Vagina (tissue), 2 donors: ENCODE measurements around the gene C1QTNF8. TPM values are rescaled to one million over a fixed set of nuclear protein-coding genes. Genes with fewer than 3 reads are reported as not detected.

Experiments used
- DNase-seq, 2 donors: peaks; one replicate each; pipeline ENCODE4 v3.0.0-alpha.2; 2017; ENCODE audit errors: extremely low spot score in 2 of 2
- H3K27ac ChIP-seq: fragments of 200-600 bp; sonication (generic); one replicate; pipeline ENCODE4 v1.5.1; 2019
- H3K27me3 ChIP-seq: fragments of 200-600 bp; sonication (generic); one replicate; pipeline ENCODE4 v1.5.1; 2019
- H3K36me3 ChIP-seq, 2 donors: fragments of 200-600 bp; sonication (generic); one replicate each; pipeline ENCODE4 v1.5.1; 2017 to 2019
- H3K4me1 ChIP-seq: fragments of 200-600 bp; sonication (generic); one replicate; pipeline ENCODE4 v1.5.1; 2019
- H3K4me3 ChIP-seq, 2 donors: fragments of 200-600 bp; sonication (generic); 1 replicate in 1 of 2; 2 replicates in 1 of 2; pipeline ENCODE4 v1.5.1; 2016 to 2019
- H3K9me3 ChIP-seq: fragments of 200-600 bp; sonication (generic); one replicate; pipeline ENCODE4 v1.5.1; 2019
- POLR2A ChIP-seq, 2 donors: fragments of 450-650 bp; IDR thresholded peaks; one replicate each; pipeline ENCODE4 v1.6.1; 2017; ENCODE audit warnings: antibody characterized with exemption in 2 of 2, mild to moderate bottlenecking in 2 of 2, moderate library complexity in 2 of 2
- POLR2AphosphoS5 ChIP-seq, 2 donors: sonication (generic); formaldehyde crosslinking; IDR thresholded peaks; one replicate each; pipeline ENCODE4 v1.9.0; 2017; ENCODE audit warnings: antibody characterized with exemption in 2 of 2, mild to moderate bottlenecking in 2 of 2, low read depth in 1 of 2; ENCODE audit not compliant: insufficient read depth in 1 of 2
- intact Hi-C: fragments of 100-400 bp; cut with DNase I; formaldehyde crosslinking; loops from one replicate; pipeline ENCODE4 v1.15.1; 2023
- total RNA-seq: library from RNA; depleted of rRNA; stranded (reverse); fragments of >200 nt; gene quantifications from one replicate; pipeline ENCODE4 v1.2.3, GENCODE V29; 2016
- TF ChIP-seq, protein P1 (sequence below), 3 experiments: fragments of 450-650 bp in 2 of 3; fragments of 200-600 bp in 1 of 3; sonication (generic) in 1 of 3; IDR thresholded peaks; one replicate each; pipeline ENCODE4 v1.5.1; 2017 to 2019; ENCODE audit warnings: antibody characterized with exemption in 3 of 3, mild to moderate bottlenecking in 2 of 3, moderate library complexity in 2 of 3

Gene C1QTNF8
- total RNA-seq, 1 donor from 2014 or later = not detected

DNA sequence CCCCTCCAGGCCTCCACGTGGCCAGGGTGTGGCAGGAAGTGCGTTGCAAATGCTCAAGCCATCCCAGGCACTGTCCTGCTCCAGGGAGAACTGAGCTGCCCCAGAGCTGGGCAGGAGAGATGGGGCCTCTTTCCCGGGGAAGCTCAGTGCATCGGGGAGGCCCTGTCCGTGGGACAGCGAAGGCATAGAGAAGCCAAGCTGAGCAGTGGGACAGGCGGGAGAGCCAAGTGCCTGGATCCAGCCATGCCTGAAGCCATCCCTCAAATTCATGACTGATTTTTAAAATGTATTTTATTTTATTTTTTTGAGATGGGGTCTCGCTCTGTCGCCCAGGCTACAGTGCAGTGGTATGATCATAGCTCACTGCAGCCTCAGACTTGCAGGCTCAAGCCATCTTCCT lies 48.9 kb downstream of the C1QTNF8 start:
- no peak for DNase-seq
- H3K4me1 ChIP-seq = peaks cover 11% of the 10 kb centered on the region
- H3K27me3 ChIP-seq = no peaks in the 10 kb centered on the region
- intact Hi-C loops = no loop called here
- no peaks in the 10 kb centered on the region for H3K36me3 ChIP-seq
- H3K27ac ChIP-seq = no peak overlapping the region
- H3K4me3 ChIP-seq = no peak overlapping the region
- no peaks in the 10 kb centered on the region for H3K9me3 ChIP-seq
- TF ChIP-seq POLR2A (IDR thresholded peaks at IDR 0.05) = no peak
- TF ChIP-seq, protein P1, sequence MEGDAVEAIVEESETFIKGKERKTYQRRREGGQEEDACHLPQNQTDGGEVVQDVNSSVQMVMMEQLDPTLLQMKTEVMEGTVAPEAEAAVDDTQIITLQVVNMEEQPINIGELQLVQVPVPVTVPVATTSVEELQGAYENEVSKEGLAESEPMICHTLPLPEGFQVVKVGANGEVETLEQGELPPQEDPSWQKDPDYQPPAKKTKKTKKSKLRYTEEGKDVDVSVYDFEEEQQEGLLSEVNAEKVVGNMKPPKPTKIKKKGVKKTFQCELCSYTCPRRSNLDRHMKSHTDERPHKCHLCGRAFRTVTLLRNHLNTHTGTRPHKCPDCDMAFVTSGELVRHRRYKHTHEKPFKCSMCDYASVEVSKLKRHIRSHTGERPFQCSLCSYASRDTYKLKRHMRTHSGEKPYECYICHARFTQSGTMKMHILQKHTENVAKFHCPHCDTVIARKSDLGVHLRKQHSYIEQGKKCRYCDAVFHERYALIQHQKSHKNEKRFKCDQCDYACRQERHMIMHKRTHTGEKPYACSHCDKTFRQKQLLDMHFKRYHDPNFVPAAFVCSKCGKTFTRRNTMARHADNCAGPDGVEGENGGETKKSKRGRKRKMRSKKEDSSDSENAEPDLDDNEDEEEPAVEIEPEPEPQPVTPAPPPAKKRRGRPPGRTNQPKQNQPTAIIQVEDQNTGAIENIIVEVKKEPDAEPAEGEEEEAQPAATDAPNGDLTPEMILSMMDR (IDR thresholded peaks at IDR 0.05) = no peak
- TF ChIP-seq POLR2AphosphoS5 (IDR thresholded peaks at IDR 0.05; ENCODE audit: insufficient read depth in 1 of 2, low read depth in 1 of 2) = no peak

DNA sequence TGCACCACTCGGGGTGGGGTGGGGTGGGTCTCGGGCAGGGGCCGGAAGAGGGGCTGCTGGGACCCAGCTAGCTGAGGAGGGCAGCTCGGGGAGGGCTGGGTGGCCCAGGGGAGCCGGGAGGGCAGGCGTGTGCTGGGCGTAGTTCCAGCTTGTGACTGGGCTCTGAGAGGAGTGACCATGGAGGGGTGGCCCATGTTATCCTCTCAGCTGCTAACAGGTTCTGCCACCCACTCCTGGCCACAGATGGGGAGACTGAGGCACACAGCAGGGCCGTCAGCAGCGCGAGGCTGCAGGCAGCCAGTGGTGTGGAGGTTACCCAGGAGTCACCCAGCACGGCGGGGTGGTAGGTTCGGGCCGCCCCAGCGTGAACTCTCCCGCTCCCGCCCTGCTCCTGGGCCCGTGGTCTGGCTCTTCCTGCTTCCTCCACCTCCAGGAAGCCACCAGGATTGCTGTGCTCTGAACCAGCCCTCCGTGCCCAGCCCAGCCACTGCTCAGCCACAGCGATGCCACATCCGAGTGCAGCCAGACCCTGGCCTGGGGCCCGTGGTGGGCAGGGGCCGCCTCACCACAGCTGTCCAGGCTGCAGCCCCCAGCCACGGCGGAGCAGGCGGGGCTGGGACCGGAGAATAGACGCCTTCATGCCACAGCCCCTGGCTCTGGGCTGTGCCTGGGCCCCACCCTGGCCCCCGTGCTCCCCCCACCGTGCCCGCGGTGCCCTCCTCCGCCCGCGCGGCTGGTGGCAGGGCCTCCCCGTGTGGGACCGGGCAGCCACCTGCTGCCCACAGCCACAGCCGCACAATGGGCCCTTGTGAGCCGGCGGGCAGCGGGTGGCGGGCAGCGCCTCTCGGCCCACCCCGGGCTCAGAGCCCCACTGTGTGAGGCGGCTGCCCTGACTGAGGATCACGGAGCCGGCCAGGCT lies 49.8 kb downstream of the C1QTNF8 start:
- no peak for DNase-seq
- H3K9me3 ChIP-seq = no peaks in the 10 kb centered on the region
- no peaks in the 10 kb centered on the region for H3K36me3 ChIP-seq
- intact Hi-C loops = no loop called here
- H3K27me3 ChIP-seq = no peaks in the 10 kb centered on the region
- no peak overlapping the region for H3K4me3 ChIP-seq
- TF ChIP-seq, protein P1 (IDR thresholded peaks at IDR 0.05) = no peak
- TF ChIP-seq POLR2AphosphoS5 (IDR thresholded peaks at IDR 0.05; ENCODE audit: insufficient read depth in 1 of 2, low read depth in 1 of 2) (no peak), POLR2A (IDR thresholded peaks at IDR 0.05) (no peak)
- no peak overlapping the region for H3K27ac ChIP-seq
- peaks cover 11% of the 10 kb centered on the region for H3K4me1 ChIP-seq

DNA sequence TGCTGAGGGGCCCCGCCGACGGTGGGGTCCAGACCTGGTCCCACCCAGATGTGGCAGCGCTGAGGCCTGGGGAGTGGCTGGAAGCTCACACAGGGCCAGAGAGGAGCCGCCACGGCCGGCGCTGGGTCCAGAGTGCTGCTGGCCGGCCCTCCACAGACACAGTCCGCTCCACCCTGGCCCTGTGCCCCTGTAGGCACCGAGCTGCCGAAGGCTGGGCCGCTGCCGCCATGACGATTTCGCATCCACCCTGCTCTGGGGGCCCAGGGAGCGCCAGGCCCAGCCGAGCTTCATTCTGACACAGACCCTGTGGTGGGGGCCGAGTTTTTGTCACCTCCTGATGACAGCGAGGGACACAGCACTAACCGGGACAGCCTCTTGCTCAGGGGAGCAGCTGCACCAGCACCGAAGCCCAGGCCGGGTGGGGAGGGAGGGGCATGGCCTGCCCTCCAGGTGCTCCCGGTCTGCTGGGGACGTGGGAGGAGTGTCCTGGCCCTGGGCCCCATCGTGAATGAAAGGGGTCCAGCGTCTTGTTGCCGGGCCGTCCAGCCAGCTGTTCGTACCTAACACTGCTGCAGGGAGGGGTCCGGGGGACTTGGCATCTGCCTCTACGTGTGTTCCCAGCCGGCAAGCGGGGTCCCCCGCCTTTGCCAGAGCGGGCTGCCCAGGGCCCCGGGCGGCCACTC lies 50.6 kb downstream of the C1QTNF8 start:
- Histone ChIP-seq H3K4me1 (peaks cover 11% of the 10 kb centered on the region), H3K9me3 (no peaks in the 10 kb centered on the region), H3K36me3 (no peaks in the 10 kb centered on the region), H3K4me3 (no peak overlapping the region), H3K27ac (no peak overlapping the region), H3K27me3 (no peaks in the 10 kb centered on the region)
- no peak for TF ChIP-seq POLR2A (IDR thresholded peaks at IDR 0.05)
- TF ChIP-seq POLR2AphosphoS5 (IDR thresholded peaks at IDR 0.05; ENCODE audit: insufficient read depth in 1 of 2, low read depth in 1 of 2) = no peak
- TF ChIP-seq, protein P1 (IDR thresholded peaks at IDR 0.05) = no peak
- intact Hi-C loops = no loop called here
- no peak for DNase-seq

DNA sequence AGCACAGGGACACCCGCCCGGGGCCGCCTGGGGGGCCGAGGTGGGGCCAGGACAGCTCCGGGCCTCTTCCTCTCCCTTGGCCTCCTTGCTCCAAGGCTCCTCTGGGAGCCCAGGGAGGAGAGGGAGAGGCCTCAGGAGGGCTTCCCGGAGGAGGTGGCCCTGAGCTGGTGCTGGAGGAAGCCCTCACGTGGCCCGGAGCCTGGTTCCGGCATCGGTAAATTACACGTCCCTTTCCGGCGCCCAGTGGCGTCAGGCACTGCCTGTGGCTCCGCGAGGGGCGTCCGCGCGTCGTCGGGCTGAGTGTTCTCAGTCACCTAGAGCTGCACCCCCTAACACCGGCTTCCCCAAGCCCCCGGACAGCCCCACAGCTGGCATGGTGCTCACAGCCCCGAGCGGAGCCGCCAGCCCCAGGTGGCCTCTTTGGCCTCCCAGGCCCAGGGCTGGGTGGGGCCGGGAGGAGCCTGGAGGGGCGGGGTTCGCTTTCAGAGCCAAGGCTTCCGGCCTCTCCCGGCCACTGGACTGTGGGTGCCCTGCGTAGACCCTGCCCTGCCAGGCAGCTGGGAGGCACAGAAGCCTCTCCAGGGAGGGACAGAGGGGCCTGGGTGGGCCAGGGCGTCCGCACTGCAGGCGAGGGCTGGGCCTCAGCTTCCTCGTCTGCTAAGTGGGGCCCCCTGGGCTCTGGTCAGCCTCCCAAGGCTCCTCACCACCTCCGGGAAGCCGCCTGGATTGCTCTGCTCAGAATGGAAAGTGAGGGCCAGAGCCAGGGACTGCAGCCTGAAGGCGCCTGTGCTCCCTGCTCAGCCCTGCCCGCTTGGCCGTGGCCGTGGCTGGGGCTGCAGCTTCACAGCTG lies 51.4 kb downstream of the C1QTNF8 start:
- H3K27ac ChIP-seq = no peak overlapping the region
- H3K27me3 ChIP-seq = no peaks in the 10 kb centered on the region
- no peaks in the 10 kb centered on the region for H3K9me3 ChIP-seq
- no peak overlapping the region for H3K4me3 ChIP-seq
- DNase-seq = no peak
- intact Hi-C loops = no loop called here
- no peaks in the 10 kb centered on the region for H3K36me3 ChIP-seq
- H3K4me1 ChIP-seq = peaks cover 11% of the 10 kb centered on the region
- no peak for TF ChIP-seq POLR2AphosphoS5 (IDR thresholded peaks at IDR 0.05; ENCODE audit: insufficient read depth in 1 of 2, low read depth in 1 of 2)
- TF ChIP-seq POLR2A (IDR thresholded peaks at IDR 0.05) = no peak
- TF ChIP-seq, protein P1 (IDR thresholded peaks at IDR 0.05) = no peak
